ENCODE results near the gene TCTN3. TPM values are rescaled to one million over a fixed set of nuclear protein-coding genes. Genes with fewer than 3 reads are reported as not detected.

Gene TCTN3
- total RNA-seq, 1 donor from 2014 or later: 26.4 TPM

GRCh38 chr10:95697429-95697828, 3.7 kb upstream of the TCTN3 start:
- no peak overlapping the region for H3K27ac ChIP-seq
- intact Hi-C loops (cut with DNase I): no loop called here
- no peak for ATAC-seq
- no peak overlapping the region for H3K4me3 ChIP-seq
- H3K27me3 ChIP-seq (ENCODE audit: low read depth): no peaks in the 10 kb centered on the region
- DNase-seq: peak; percentile 53
- peaks cover 8% of the 10 kb centered on the region for H3K4me1 ChIP-seq
- TF ChIP-seq CTCF (IDR thresholded peaks at IDR 0.05): no peak
- H3K36me3 ChIP-seq: no peaks in the 10 kb centered on the region
- H3K9me3 ChIP-seq: no peaks in the 10 kb centered on the region

- no peak overlapping the region for H3K27ac ChIP-seq
- DNase-seq (no peak), ATAC-seq (no peak)
- H3K36me3 ChIP-seq: peaks cover 24% of the 10 kb centered on the region
- H3K9me3 ChIP-seq: no peaks in the 10 kb centered on the region
- peaks cover 12% of the 10 kb centered on the region for H3K4me1 ChIP-seq
- intact Hi-C loops (cut with DNase I): no loop called here
- H3K27me3 ChIP-seq (ENCODE audit: low read depth): no peaks in the 10 kb centered on the region
- H3K4me3 ChIP-seq: peak overlapping the region; percentile 69
- no peak for TF ChIP-seq CTCF (IDR thresholded peaks at IDR 0.05)
These were observed 938 bp upstream of the TCTN3 start for GRCh38 chr10:95694665-95695064.

GRCh38 chr10:95693071-95693667, 558 bp downstream of the TCTN3 start:
- no peak for DNase-seq
- Histone ChIP-seq H3K4me1 (peaks cover 12% of the 10 kb centered on the region), H3K9me3 (no peaks in the 10 kb centered on the region), H3K27ac (peak overlapping the region; percentile 84), H3K36me3 (peaks cover 37% of the 10 kb centered on the region), H3K27me3 (ENCODE audit: low read depth) (no peaks in the 10 kb centered on the region), H3K4me3 (peak overlapping the region; percentile 69)
- no peak for TF ChIP-seq CTCF (IDR thresholded peaks at IDR 0.05)
- peak; percentile 0 to 7 for ATAC-seq
- intact Hi-C loops (cut with DNase I): no loop called here

- Histone ChIP-seq H3K27me3 (ENCODE audit: low read depth) (no peaks in the 10 kb centered on the region), H3K36me3 (peaks cover 54% of the 10 kb centered on the region), H3K27ac (no peak overlapping the region), H3K4me1 (peaks cover 12% of the 10 kb centered on the region), H3K9me3 (no peaks in the 10 kb centered on the region), H3K4me3 (no peak overlapping the region)
- no peak for DNase-seq
- intact Hi-C loops (cut with DNase I): no loop called here
- no peak for TF ChIP-seq CTCF (IDR thresholded peaks at IDR 0.05)
- ATAC-seq: no peak
These were observed 2.4 kb downstream of the TCTN3 start for GRCh38 chr10:95691281-95691680.

GRCh38 chr10:95688648-95689047, 5.1 kb downstream of the TCTN3 start:
- H3K9me3 ChIP-seq: no peaks in the 10 kb centered on the region
- H3K4me3 ChIP-seq: no peak overlapping the region
- no peaks in the 10 kb centered on the region for H3K27me3 ChIP-seq (ENCODE audit: low read depth)
- no peak for ATAC-seq
- no peak for DNase-seq
- TF ChIP-seq CTCF (IDR thresholded peaks at IDR 0.05): no peak
- H3K4me1 ChIP-seq: peaks cover 12% of the 10 kb centered on the region
- intact Hi-C loops (cut with DNase I): no loop called here
- no peak overlapping the region for H3K27ac ChIP-seq
- peaks cover 80% of the 10 kb centered on the region for H3K36me3 ChIP-seq
